GM12865 (cell line): ENCODE results near the gene CEPT1.

Source experiments
- DNase-seq: peaks from one replicate; pipeline ENCODE4 v3.0.0; 2010; ENCODE audit warnings: low read depth
- H3K4me3 ChIP-seq: 2 replicates; pipeline ENCODE4 v1.5.1; 2011; ENCODE audit warnings: mild to moderate bottlenecking, low read depth, low read length, control low read depth
- CTCF ChIP-seq: IDR thresholded peaks from 2 replicates; pipeline ENCODE4 v1.5.1; 2011; ENCODE audit warnings: low read length, control low read depth, low read depth, inconsistent platforms; ENCODE audit not compliant: insufficient read depth; ENCODE audit errors: missing control alignments

Gene CEPT1

DNA sequence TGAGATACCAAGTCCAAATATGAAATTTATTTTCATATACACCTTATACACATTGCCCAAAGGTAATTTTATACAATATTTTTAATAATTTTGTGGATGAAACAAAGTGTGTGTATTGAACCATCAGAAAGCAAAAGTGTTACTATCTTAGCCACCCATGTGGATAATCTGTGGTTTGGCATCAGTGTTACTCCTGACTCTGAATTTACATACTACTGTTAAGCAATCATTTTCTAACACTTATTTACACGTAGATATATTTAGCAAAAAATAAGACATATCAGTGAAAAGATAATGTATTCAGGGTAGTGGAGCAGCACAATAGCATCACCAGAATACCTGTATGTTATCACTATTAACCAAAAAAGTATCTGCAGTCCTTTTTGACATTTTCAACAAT lies 36.7 kb downstream of the CEPT1 start:
- no peak overlapping the region for H3K4me3 ChIP-seq
- no peak for DNase-seq
- TF ChIP-seq CTCF, result no peak

- DNase-seq, result no peak
- H3K4me3 ChIP-seq, result no peak overlapping the region
- no peak for TF ChIP-seq CTCF
These were observed 40.0 kb downstream of the CEPT1 start for GRCh38 chr1:111179968-111180533.

- no peak for DNase-seq
- no peak overlapping the region for H3K4me3 ChIP-seq
- no peak for TF ChIP-seq CTCF
These were observed 42.0 kb downstream of the CEPT1 start for GRCh38 chr1:111182052-111182451.

- DNase-seq, result peak; percentile 10
- TF ChIP-seq CTCF, result no peak
- H3K4me3 ChIP-seq, result no peak overlapping the region
These were observed 43.5 kb downstream of the CEPT1 start for GRCh38 chr1:111183308-111184069.

DNA sequence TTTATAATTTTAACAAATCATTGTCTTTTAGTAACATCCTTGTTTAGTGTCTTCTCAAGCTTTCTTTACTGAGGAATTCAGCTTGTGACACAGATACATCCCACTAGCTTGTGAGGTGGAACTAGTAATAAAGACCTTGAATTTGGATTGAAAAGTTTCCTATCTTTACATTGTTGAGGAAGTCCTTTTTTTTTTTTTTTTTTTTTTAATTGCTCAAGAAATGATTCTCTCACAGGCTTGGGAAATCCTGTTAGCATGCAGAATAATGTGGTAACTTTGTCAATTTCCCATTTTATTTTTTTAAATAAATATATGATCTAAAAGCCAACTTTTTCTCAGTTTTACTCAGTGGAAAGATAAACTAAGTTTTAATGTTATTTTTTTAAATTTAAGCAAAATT lies 44.6 kb downstream of the CEPT1 start:
- no peak overlapping the region for H3K4me3 ChIP-seq
- peak; percentile 4 for DNase-seq
- no peak for TF ChIP-seq CTCF

GRCh38 chr1:111190931-111191451 lies 51.0 kb downstream of the CEPT1 start:
- DNase-seq, result peak; percentile 2
- no peak for TF ChIP-seq CTCF
- H3K4me3 ChIP-seq, result no peak overlapping the region
